ENCODE results near the gene STAG1.

The STAG1 gene

DNA sequence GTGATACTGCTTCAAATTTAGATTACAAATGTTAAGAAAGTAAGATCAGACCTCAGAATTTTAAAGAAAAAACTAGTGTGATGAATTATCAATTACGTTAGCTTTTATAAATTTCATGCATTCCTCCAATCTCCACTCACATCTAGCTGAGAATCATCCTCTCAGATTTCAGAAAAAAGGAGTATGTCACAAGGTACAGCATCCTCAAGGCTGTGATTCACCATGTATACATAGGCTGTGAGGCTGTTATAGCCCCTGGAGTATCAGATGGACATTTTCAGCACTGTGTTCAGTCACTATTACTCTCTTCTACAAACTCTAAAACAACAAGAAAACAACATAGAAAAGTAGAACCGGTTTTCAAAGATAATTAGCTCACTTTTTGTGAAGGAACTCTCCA is 287.7 kb downstream of the STAG1 start:
- no peak overlapping the region for H3K4me3 ChIP-seq (ENCODE audit: low read depth, low read length)
- no peak for DNase-seq (ENCODE audit: low read depth)
- TF ChIP-seq CTCF (IDR thresholded peaks at IDR 0.05; ENCODE audit: control insufficient read depth, extremely low read depth, insufficient read depth) = no peak

DNA sequence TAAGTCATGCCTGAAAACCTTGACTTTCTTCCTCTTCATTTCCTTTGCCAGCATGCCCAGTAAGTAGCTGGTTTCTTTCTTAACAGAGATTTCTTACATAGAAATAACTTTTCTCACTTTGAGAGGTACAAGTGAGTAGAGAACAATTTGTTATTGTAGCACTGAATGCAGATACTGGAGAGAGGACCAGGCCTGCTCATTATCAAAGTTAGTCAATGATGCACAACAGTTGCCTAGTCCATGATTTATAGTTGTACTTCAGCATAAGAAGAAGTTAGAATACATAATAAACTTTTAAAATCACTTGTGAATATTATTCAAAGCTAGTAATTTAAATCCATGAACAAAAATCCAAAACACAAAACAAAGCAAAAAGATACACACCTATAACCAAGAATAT is 289.0 kb downstream of the STAG1 start:
- no peak for TF ChIP-seq CTCF (IDR thresholded peaks at IDR 0.05; ENCODE audit: control insufficient read depth, extremely low read depth, insufficient read depth)
- no peak for DNase-seq (ENCODE audit: low read depth)

DNA sequence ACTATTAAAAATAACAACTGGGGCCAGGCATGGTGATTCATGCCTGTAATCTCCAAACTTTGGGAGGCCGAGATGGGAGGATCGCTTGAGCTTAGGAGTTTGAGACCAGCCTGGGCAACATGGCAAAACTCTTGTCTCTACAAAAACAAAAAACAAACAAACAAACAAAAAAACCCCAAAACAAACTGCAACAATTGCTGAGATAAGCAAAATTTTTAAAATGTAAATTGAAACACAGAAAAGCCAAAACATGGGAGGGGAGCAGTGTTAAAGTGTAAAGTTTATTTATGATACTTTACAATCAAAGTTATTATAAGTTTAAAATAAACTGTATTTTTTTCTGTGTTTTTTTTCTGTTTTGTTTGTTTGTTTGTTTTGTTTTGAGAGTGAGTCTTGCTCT is 294.4 kb downstream of the STAG1 start:
- TF ChIP-seq CTCF (IDR thresholded peaks at IDR 0.05; ENCODE audit: control insufficient read depth, extremely low read depth, insufficient read depth) = no peak
- no peak overlapping the region for H3K4me3 ChIP-seq (ENCODE audit: low read depth, low read length)
- DNase-seq (ENCODE audit: low read depth) = no peak

More for the DNA sequence above, 289.0 kb downstream of the STAG1 start:
- no peak overlapping the region for H3K4me3 ChIP-seq (ENCODE audit: low read depth, low read length)

DNA sequence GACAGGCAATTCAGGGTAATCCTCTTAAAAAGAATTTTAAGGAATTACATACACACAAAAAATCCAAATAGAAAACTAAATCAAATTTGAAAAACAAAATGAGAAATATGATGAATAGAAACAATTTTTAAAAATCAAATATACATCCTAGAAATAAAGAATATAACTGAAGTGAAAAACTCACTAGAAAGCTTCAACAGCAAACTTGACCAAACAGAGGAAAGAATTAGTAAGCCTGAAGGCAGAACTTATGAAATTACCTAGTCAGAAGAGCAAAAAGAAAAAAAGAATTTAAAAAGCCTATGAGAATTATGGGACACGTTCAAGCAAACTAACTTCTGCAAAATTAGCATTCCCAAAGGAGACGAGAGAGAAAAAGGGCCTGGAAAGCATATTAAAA is 296.0 kb downstream of the STAG1 start:
- TF ChIP-seq CTCF (IDR thresholded peaks at IDR 0.05; ENCODE audit: control insufficient read depth, extremely low read depth, insufficient read depth) = no peak
- no peak overlapping the region for H3K4me3 ChIP-seq (ENCODE audit: low read depth, low read length)
- no peak for DNase-seq (ENCODE audit: low read depth)

DNA sequence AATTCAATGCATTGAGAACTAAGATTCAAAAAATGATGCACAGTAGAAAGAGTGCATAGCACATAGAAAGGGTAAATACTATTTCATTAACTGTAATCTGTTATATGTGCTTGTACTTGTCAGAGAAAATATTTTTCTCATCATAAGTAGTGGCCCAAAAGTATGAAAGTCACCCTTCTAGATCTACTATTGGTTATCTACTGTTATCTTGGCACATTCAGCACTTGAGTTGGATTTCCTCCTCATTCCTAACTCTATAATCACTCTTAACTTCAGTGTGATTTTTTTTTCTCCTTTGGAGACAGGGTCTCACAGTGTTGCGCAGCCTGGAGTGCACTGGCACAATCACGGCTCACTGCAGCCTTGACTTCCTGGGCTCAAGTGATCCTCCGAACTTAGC is 307.6 kb downstream of the STAG1 start:
- H3K4me3 ChIP-seq (ENCODE audit: low read depth, low read length) = no peak overlapping the region
- DNase-seq (ENCODE audit: low read depth) = no peak
- no peak for TF ChIP-seq CTCF (IDR thresholded peaks at IDR 0.05; ENCODE audit: control insufficient read depth, extremely low read depth, insufficient read depth)

DNA sequence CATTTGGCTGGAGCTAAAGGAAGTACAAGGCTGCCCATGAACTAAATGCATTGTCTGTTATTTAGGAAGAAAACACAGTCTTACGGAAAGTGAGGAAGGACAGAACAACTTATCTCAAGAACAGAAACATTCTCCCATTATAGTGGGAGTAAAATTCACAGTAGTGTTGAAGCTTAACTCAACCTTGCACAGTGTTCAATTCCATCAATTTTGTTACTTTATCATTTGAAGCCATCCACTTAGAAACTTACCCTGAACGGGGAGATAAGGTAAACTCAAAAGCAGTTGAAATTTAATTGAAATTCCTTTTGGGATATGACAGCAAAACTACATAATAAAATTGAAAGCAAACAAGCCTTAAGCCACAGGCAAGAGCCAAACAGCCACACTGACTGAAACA is 315.1 kb downstream of the STAG1 start:
- H3K4me3 ChIP-seq (ENCODE audit: low read depth, low read length) = no peak overlapping the region
- DNase-seq (ENCODE audit: low read depth) = no peak
- TF ChIP-seq CTCF (IDR thresholded peaks at IDR 0.05; ENCODE audit: control insufficient read depth, extremely low read depth, insufficient read depth) = no peak

GRCh38 chr3:136434429-136434828 is 317.7 kb downstream of the STAG1 start:
- TF ChIP-seq CTCF (IDR thresholded peaks at IDR 0.05; ENCODE audit: control insufficient read depth, extremely low read depth, insufficient read depth) = no peak
- DNase-seq (ENCODE audit: low read depth) = no peak
- no peak overlapping the region for H3K4me3 ChIP-seq (ENCODE audit: low read depth, low read length)

Data from LNCaP clone FGC (cell line).